Neural cell (in vitro differentiated cells): ENCODE data around the gene TUBB1.
A peak's percentile ranks its signal among the peaks of the same experiment; 100 is the strongest.

Experiments used
- TF ChIP-seq, protein P1 (sequence below): IDR thresholded peaks from 2 replicates; pipeline ENCODE4 v1.6.1; 2012; ENCODE audit warnings: borderline replicate concordance
- TF ChIP-seq, protein P2 (sequence below): fragments of 450-650 bp; IDR thresholded peaks from 2 replicates; pipeline ENCODE4 v1.5.1; 2014; ENCODE audit warnings: antibody characterized with exemption, mild to moderate bottlenecking, moderate library complexity; ENCODE audit not compliant: poor library complexity, severe bottlenecking

DNA sequence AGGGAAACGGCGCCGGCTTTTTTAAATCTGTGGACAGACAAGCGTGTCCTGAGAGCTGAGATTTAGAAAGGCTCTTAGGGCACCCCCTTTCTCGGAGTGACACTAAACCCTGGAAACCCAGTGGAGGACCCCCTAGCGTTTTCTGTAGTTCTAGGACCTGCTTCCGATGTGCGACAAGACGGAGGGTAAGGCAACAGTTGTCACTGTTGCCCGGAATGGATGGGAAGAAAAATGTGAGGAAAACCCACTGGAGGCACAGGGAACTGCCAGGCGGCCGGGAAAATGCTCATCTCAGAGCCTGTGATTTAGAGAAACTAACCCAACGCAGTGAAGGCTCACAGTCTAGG, 13.5 kb downstream of the TUBB1 start:
- TF ChIP-seq, protein P1, sequence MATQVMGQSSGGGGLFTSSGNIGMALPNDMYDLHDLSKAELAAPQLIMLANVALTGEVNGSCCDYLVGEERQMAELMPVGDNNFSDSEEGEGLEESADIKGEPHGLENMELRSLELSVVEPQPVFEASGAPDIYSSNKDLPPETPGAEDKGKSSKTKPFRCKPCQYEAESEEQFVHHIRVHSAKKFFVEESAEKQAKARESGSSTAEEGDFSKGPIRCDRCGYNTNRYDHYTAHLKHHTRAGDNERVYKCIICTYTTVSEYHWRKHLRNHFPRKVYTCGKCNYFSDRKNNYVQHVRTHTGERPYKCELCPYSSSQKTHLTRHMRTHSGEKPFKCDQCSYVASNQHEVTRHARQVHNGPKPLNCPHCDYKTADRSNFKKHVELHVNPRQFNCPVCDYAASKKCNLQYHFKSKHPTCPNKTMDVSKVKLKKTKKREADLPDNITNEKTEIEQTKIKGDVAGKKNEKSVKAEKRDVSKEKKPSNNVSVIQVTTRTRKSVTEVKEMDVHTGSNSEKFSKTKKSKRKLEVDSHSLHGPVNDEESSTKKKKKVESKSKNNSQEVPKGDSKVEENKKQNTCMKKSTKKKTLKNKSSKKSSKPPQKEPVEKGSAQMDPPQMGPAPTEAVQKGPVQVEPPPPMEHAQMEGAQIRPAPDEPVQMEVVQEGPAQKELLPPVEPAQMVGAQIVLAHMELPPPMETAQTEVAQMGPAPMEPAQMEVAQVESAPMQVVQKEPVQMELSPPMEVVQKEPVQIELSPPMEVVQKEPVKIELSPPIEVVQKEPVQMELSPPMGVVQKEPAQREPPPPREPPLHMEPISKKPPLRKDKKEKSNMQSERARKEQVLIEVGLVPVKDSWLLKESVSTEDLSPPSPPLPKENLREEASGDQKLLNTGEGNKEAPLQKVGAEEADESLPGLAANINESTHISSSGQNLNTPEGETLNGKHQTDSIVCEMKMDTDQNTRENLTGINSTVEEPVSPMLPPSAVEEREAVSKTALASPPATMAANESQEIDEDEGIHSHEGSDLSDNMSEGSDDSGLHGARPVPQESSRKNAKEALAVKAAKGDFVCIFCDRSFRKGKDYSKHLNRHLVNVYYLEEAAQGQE = peak; percentile 87
- TF ChIP-seq, protein P2, sequence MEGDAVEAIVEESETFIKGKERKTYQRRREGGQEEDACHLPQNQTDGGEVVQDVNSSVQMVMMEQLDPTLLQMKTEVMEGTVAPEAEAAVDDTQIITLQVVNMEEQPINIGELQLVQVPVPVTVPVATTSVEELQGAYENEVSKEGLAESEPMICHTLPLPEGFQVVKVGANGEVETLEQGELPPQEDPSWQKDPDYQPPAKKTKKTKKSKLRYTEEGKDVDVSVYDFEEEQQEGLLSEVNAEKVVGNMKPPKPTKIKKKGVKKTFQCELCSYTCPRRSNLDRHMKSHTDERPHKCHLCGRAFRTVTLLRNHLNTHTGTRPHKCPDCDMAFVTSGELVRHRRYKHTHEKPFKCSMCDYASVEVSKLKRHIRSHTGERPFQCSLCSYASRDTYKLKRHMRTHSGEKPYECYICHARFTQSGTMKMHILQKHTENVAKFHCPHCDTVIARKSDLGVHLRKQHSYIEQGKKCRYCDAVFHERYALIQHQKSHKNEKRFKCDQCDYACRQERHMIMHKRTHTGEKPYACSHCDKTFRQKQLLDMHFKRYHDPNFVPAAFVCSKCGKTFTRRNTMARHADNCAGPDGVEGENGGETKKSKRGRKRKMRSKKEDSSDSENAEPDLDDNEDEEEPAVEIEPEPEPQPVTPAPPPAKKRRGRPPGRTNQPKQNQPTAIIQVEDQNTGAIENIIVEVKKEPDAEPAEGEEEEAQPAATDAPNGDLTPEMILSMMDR = peak; percentile 62
